Measurements from ENCODE around the gene SGO1. TPM values are rescaled to one million over a fixed set of nuclear protein-coding genes. Genes with fewer than 3 reads are reported as not detected.

Gene SGO1
- polyA plus RNA-seq, 1 of the 3 experiments (the other 2 are of a cell fraction): 2.2 TPM

DNA sequence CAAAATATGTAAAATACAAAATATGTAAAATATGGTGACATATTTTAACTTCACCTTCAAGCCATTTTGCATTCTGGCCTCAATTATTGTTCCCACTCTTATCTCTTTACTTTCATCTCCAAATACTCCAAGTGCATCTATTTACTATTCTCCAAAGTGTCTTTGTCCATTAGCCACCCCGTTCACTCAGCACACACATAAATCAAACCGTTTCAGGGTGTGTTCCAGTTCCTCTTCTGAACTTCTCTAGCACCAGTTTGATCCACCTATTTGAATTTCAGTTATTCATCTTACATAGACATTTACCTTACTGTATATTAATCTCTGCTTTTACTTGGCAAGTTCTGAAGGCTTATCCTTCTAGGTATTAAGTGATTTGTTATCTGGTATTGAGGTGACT, 45.1 kb downstream of the SGO1 start:
- Histone ChIP-seq H3K9me2 (no peaks in the 10 kb centered on the region), H2AFZ (ENCODE audit: low read depth) (no peak overlapping the region), H3K4me2 (no peak overlapping the region), H3K36me3 (replicated peaks in 1 of 2; ENCODE audit: control insufficient read depth in 1 of 2, insufficient read depth in 2 of 2, low read length in 1 of 2) (no peaks in the 10 kb centered on the region), H3K79me2 (ENCODE audit: insufficient read depth) (no peaks in the 10 kb centered on the region), H3K9ac (no peak overlapping the region), H3K27ac (ENCODE audit: low read depth in 2 of 2, low read length in 1 of 2) (no peak overlapping the region), H4K20me1 (ENCODE audit: insufficient read depth) (no peaks in the 10 kb centered on the region), H3K4me3 (ENCODE audit: low read depth in 2 of 2, low read length in 1 of 2) (no peak overlapping the region), H3K4me1 (ENCODE audit: control insufficient read depth in 1 of 2, insufficient read depth in 2 of 2, low read depth in 1 of 2, low read length in 1 of 2) (peaks cover 0 to 8% of the 10 kb centered on the region in 2 experiments; a peak in 2 of 4 replicates), H3K27me3 (ENCODE audit: insufficient read depth) (no peaks in the 10 kb centered on the region), H3F3A (replicated peaks; ENCODE audit: insufficient read depth) (no peaks in the 10 kb centered on the region), H3K9me3 (no peaks in the 10 kb centered on the region)
- ChIA-PET CTCF (interaction anchor here (0.9 kb wide), 1 partner anchor 51 kb away, joined by 3 read pairs; no protein-coding TSS in a partner anchor), POLR2A (no interaction called here)
- TF ChIP-seq, protein P1, sequence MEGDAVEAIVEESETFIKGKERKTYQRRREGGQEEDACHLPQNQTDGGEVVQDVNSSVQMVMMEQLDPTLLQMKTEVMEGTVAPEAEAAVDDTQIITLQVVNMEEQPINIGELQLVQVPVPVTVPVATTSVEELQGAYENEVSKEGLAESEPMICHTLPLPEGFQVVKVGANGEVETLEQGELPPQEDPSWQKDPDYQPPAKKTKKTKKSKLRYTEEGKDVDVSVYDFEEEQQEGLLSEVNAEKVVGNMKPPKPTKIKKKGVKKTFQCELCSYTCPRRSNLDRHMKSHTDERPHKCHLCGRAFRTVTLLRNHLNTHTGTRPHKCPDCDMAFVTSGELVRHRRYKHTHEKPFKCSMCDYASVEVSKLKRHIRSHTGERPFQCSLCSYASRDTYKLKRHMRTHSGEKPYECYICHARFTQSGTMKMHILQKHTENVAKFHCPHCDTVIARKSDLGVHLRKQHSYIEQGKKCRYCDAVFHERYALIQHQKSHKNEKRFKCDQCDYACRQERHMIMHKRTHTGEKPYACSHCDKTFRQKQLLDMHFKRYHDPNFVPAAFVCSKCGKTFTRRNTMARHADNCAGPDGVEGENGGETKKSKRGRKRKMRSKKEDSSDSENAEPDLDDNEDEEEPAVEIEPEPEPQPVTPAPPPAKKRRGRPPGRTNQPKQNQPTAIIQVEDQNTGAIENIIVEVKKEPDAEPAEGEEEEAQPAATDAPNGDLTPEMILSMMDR (IDR thresholded peaks at IDR 0.05): no peak
- no peak for TF ChIP-seq CHD2 (IDR thresholded peaks at IDR 0.05; ENCODE audit: low read length, partially characterized antibody)
- TF ChIP-seq ELF1 (IDR thresholded peaks at IDR 0.05): no peak
- no peak for TF ChIP-seq FOXM1 (IDR thresholded peaks at IDR 0.05; ENCODE audit: low read depth)
- TF ChIP-seq SIN3A (IDR thresholded peaks at IDR 0.05; ENCODE audit: borderline replicate concordance, low read depth, low read length): no peak
- no peak for TF ChIP-seq GATA2 (CRISPR knock-in tag; IDR thresholded peaks at IDR 0.05)
- TF ChIP-seq NRF1 (IDR thresholded peaks at IDR 0.05; ENCODE audit: low read depth, low read length): no peak
- no peak for TF ChIP-seq RAD21 (IDR thresholded peaks at IDR 0.05; ENCODE audit: low read length)
- TF ChIP-seq NFIC (IDR thresholded peaks at IDR 0.05; ENCODE audit: borderline replicate concordance): no peak
- TF ChIP-seq, protein P2, sequence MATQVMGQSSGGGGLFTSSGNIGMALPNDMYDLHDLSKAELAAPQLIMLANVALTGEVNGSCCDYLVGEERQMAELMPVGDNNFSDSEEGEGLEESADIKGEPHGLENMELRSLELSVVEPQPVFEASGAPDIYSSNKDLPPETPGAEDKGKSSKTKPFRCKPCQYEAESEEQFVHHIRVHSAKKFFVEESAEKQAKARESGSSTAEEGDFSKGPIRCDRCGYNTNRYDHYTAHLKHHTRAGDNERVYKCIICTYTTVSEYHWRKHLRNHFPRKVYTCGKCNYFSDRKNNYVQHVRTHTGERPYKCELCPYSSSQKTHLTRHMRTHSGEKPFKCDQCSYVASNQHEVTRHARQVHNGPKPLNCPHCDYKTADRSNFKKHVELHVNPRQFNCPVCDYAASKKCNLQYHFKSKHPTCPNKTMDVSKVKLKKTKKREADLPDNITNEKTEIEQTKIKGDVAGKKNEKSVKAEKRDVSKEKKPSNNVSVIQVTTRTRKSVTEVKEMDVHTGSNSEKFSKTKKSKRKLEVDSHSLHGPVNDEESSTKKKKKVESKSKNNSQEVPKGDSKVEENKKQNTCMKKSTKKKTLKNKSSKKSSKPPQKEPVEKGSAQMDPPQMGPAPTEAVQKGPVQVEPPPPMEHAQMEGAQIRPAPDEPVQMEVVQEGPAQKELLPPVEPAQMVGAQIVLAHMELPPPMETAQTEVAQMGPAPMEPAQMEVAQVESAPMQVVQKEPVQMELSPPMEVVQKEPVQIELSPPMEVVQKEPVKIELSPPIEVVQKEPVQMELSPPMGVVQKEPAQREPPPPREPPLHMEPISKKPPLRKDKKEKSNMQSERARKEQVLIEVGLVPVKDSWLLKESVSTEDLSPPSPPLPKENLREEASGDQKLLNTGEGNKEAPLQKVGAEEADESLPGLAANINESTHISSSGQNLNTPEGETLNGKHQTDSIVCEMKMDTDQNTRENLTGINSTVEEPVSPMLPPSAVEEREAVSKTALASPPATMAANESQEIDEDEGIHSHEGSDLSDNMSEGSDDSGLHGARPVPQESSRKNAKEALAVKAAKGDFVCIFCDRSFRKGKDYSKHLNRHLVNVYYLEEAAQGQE (IDR thresholded peaks at IDR 0.05; ENCODE audit: low read depth, low read length): no peak
- no peak for TF ChIP-seq TAF1 (IDR thresholded peaks at IDR 0.05; ENCODE audit: borderline replicate concordance, low read depth, low read length)
- TF ChIP-seq, protein P3, sequence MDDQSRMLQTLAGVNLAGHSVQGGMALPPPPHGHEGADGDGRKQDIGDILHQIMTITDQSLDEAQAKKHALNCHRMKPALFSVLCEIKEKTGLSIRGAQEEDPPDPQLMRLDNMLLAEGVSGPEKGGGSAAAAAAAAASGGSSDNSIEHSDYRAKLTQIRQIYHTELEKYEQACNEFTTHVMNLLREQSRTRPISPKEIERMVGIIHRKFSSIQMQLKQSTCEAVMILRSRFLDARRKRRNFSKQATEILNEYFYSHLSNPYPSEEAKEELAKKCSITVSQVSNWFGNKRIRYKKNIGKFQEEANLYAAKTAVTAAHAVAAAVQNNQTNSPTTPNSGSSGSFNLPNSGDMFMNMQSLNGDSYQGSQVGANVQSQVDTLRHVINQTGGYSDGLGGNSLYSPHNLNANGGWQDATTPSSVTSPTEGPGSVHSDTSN (IDR thresholded peaks at IDR 0.05): no peak
- no peak for TF ChIP-seq RCOR1 (IDR thresholded peaks at IDR 0.05; ENCODE audit: low read length)
- no peak for TF ChIP-seq YY1 (IDR thresholded peaks at IDR 0.05; ENCODE audit: low read depth)
- TF ChIP-seq FOSL2 (IDR thresholded peaks at IDR 0.05; ENCODE audit: borderline replicate concordance, low read depth): no peak
- TF ChIP-seq, protein P4, sequence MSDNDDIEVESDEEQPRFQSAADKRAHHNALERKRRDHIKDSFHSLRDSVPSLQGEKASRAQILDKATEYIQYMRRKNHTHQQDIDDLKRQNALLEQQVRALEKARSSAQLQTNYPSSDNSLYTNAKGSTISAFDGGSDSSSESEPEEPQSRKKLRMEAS (IDR thresholded peaks at IDR 0.05; ENCODE audit: low read depth): no peak
- no peak for TF ChIP-seq JUND (IDR thresholded peaks at IDR 0.05)
- TF ChIP-seq, protein P5, sequence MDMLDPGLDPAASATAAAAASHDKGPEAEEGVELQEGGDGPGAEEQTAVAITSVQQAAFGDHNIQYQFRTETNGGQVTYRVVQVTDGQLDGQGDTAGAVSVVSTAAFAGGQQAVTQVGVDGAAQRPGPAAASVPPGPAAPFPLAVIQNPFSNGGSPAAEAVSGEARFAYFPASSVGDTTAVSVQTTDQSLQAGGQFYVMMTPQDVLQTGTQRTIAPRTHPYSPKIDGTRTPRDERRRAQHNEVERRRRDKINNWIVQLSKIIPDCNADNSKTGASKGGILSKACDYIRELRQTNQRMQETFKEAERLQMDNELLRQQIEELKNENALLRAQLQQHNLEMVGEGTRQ (IDR thresholded peaks at IDR 0.05; ENCODE audit: borderline replicate concordance, low read depth, low read length): no peak
- no peak for TF ChIP-seq MEF2A (IDR thresholded peaks at IDR 0.05; ENCODE audit: borderline replicate concordance, low read depth)
- no peak for TF ChIP-seq GABPA (IDR thresholded peaks at IDR 0.05; ENCODE audit: low read depth)
- DNase-seq: no peak
- WGBS (ENCODE audit: low lambda C conversion rate): 74% methylated on average over 2 of the region's 2 CpGs

All from SK-N-SH (cell line).